ENCODE measurements around the gene GARS1.

- TF ChIP-seq YY1 (IDR thresholded peaks at IDR 0.05; ENCODE audit: insufficient read depth, insufficient read length) (no peak), ZNF274 (IDR thresholded peaks at IDR 0.05; ENCODE audit: low read depth, low read length) (no peak), SUZ12 (IDR thresholded peaks at IDR 0.05; ENCODE audit: extremely low read depth, insufficient read depth, insufficient read length) (no peak)
These were observed 3.6 kb downstream of the GARS1 start for GRCh38 chr7:30598121-30598876.
